GM18505 (cell line): ENCODE measurements around the gene RBM19.

ENCODE experiments used
- ATAC-seq: cut with Tn5 transposase; IDR thresholded peaks from one replicate; pipeline ENCODE4 v1.9.1; 2021; ENCODE audit not compliant: unreplicated experiment
- POLR2A ChIP-seq: IDR thresholded peaks from 4 replicates; pipeline ENCODE4 v1.6.1; 2011; ENCODE audit warnings: borderline replicate concordance; ENCODE audit not compliant: insufficient read depth, insufficient read length; ENCODE audit errors: extremely low read depth

The RBM19 gene

DNA sequence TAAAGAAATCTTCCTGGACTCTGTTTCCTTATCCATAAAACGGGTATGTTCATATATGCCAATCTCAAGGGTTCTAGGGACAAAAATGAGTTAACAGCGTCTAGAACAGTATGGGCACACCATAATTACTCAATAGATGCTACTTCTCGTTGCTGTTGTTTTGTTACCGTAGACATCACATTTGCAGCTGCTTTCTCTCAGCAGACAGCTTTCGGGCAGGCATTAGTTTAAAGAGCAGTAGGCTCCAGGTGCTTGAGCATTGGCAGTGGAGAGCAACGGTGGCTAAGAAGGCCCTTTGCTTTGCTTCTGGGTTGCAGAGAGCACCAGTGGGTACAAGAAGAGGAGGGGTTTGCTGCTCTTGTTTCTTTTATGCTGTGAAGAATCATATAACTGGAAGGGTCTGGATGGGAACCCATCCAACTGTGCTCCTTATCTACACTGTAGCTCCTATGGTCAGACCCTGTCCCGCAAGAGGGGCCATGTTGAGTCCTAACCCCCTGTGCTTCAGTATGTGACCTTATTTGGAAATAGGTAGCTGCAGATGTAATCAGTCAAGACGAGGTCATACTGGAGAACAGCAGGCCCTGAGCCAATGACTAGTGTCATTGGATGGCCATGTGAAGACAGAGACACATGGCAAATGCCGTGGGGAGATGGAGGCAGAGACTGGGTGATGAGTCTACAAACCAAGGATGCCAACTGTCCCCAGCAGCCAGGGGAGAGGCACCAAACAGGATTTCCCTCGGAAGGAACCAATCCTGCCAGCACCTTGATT is 120.0 kb downstream of the RBM19 start:
- ATAC-seq, result no peak
- TF ChIP-seq POLR2A, result no peak

- no peak for TF ChIP-seq POLR2A
- no peak for ATAC-seq
Observed at GRCh38 chr12:113844495-113845210, 121.5 kb downstream of the RBM19 start.

GRCh38 chr12:113842699-113843098 is 123.4 kb downstream of the RBM19 start:
- TF ChIP-seq POLR2A, result no peak
- ATAC-seq, result no peak

DNA sequence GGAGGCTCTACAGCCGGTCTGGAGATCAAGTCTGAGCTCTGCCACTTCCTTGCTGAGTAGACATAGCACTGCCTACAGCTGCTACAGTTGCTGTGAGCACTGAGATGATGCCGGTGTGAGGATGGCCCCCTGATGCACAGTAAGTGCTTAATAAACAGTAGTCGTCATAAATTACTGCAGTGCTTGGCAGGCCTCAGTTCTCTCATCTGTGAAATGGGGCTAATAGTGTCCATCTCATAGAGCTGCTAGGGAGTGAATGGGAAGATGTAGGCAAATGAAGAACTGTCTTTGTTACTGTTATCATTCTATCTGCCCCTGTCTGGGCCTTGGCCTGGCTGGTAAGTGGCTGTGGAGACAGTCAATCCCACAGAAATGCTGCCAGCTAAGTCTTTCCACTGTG is 124.3 kb downstream of the RBM19 start:
- ATAC-seq, result no peak
- no peak for TF ChIP-seq POLR2A

DNA sequence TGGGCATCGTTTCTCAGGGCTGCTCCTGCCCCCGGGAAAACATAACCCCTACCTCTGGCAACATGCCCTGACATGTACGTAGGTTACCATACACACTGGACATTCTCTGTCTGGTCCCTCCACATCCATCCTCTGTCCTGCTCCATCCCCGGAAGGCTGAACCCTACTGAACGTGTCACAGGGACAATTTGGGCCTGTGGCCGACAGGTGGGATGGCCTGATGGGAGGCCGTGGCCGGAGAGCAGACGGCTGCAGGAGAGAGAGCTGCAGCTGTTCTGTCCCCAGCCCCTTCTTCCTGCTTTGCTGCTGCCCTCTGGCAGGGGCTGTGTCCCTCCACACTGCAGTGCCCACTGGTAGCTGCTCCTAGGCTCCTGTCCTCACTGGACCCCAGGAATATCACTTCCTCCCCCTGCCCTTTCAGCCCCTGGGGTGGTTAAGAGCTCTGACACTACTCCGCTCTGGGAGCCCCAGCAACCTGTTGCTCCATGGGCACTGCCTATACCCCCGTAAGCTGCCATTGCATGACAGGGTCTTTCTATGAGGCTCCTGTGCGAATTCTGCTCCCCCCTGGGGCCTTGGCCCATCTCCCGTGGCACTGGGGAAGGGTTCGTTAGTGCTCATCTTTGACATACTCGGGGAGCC is 125.6 kb downstream of the RBM19 start:
- ATAC-seq, result no peak
- no peak for TF ChIP-seq POLR2A

DNA sequence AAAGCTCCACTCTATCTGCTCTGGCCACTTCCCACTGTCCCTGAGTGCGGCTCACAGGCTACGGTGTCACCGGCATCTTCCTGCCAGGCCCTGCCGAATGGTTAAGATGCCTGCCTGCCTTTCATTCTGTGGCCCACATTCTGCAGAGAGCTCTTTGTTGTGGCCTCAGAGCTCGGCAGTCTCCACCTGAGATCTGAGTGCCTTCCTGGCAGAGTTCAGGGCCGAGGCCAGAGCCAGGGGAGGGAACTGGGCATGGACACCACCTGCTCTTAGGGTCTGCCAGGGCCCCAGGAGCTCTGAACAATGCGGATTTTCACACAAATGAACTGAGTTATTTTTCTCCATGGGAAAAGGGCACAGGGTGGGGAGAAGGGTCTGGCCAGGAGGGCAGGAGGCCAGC is 127.2 kb downstream of the RBM19 start:
- TF ChIP-seq POLR2A, result no peak
- no peak for ATAC-seq

DNA sequence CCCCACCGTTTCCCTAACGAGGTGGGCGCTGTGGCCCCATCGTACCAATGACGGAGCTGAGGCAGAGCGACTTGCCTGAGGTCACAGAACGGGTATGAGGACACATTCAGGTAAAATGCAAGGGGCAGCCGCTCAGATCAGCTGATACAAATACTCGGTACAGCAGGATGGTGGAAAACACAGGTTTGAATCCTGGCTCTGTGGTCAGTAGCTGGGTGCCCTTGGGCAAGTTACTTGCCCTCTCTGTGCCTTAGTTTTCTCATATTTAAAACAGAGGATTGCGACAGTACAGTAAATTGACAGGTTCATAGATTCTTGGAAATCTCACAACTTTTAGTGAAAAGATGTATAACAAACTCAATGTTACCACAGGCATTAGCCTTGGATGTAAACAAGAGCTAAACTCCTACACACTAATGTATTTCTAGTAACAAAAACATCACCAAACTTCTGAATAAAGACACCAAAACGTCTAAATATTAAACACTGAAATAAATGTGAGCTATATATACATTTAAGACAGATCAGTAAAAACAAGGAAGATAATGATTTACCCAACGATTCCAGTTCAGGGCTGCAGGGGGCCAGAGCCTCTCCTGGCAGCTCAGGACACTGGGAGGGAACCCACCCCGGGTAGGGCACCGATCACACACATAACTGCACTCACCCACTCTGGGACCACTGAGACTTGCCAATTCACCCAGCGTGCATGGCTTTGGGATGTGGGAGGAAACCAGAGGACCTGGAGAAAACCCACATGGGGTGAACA is 128.4 kb downstream of the RBM19 start:
- TF ChIP-seq POLR2A, result no peak
- no peak for ATAC-seq

GRCh38 chr12:113837084-113837483 is 129.0 kb downstream of the RBM19 start:
- no peak for ATAC-seq
- no peak for TF ChIP-seq POLR2A

DNA sequence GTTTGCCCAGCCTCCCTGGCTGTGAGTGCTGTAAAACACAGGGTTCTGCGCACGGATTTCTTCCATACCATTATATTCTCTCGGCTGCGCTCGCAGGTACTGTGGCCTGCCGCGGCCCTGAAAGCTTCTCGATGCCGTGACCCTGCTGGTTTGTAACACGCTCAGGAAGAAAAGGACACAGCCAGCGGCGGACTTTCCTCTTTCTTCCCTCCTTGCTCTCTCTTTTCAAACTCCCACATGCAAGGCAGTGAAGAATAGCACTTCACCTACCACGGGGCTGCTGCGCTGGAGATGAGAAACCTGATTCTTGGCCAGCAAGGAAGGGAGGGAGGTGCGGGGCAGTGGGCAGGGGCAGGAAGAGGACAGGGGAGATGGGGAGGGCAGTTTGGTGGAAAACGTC is 130.2 kb downstream of the RBM19 start:
- TF ChIP-seq POLR2A, result no peak
- no peak for ATAC-seq

- no peak for ATAC-seq
- no peak for TF ChIP-seq POLR2A
Observed at GRCh38 chr12:113835433-113835832, 130.7 kb downstream of the RBM19 start.

- ATAC-seq, result no peak
- TF ChIP-seq POLR2A, result no peak
Observed at GRCh38 chr12:113833422-113833821, 132.7 kb downstream of the RBM19 start.

DNA sequence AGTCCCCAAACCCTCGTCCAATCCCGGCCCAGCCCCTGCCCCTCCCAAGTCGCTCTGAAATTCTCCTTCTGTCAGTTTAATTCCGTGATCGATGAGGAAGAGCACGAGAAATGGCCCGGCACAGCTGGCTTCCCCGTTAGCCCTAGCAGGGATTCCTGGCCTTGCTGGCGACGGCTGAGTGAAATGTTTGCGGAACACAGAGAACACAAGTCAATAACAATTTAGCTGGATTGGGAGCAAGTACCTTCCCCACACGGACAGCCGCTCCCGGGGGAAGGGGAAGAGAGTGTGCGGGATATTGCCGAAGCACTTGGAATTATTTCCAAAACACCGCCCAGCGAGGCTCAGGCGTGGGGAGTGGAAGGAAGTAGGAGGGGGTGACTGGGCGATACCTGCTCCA is 134.6 kb downstream of the RBM19 start:
- no peak for ATAC-seq
- TF ChIP-seq POLR2A, result no peak

DNA sequence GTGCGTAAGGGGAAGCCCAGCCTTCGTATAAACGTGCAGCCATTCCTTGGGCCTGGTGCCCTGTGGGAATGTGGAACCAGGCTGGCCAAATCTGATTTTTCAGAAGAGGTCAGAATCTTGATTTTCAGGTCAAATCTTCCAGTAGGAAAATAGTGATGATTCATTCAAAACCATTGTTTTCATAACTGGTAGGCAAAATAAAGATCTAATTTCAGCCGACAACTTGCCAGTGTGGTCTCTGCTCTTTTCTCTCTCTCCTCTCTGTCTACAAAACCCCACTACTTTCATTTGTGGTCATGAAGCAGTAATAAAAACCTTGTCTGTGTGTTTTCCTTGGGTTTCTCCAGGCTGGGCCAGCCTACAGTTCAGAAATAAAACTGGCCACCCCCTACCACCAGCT is 135.1 kb downstream of the RBM19 start:
- no peak for ATAC-seq
- no peak for TF ChIP-seq POLR2A
